UCSD-AML1 (cell line): Measurements from ENCODE around the gene NLGN1.

Experiments
- DNase-seq: peaks from one replicate; lab custom pipeline; 2025; ENCODE audit not compliant: unreplicated experiment; lab: John Stamatoyannopoulos, UW

Gene NLGN1

DNA sequence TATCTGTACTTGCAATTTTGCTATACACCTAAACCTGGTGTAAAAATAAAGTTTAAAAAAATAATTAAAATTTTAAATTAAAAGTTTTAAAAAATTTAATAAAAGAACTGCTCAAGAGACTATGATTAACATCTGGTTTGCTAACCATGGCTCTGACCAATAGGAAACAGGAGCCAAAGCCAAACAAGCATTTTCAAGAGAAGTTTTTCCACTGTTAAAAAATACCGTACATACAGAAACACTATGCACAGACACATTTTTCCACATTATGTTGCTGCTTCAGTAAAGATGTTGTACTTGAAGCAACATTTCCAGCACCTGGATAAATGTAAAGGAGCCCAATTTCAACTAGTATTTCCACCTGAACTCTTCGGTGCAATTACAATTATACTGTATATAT lies 917.7 kb downstream of the NLGN1 start:
- DNase-seq: no peak

DNA sequence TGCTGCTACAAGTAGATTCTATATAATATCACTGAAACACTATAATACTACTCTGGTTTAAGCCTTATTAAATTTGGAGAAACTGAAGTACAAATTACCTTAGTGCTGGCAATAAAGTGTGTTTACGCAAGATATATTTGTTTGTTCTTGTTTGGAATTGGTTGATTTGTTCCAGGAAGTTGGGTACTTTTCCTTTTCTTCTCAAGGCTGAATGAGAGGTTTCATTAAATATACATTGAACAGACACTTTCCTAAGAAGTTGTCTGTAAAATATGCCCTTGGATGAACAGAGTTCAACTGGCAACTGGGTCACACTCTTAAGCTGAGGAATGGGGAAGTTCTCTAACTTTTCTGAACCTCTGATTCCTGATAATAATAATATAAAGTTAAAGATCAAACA lies 919.5 kb downstream of the NLGN1 start:
- no peak for DNase-seq

DNA sequence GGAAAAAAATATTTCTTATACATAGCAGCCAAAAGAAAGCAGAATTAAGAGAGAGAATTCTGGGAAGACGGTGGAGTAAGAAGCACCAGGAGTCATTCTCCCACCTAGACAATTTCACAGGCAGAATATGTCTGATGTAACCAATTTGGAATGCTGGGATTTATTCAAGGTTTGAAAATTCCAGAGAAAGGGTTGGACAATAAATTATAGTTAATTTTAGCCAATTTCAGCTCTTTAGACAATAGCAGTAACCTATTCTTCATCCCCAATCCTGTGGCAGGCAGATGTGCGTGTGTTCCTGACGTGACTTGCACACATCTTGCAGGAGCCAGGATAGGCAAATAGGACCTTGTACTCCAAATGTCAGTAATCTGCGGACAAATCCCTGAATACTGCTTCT lies 920.6 kb downstream of the NLGN1 start:
- DNase-seq: no peak

DNA sequence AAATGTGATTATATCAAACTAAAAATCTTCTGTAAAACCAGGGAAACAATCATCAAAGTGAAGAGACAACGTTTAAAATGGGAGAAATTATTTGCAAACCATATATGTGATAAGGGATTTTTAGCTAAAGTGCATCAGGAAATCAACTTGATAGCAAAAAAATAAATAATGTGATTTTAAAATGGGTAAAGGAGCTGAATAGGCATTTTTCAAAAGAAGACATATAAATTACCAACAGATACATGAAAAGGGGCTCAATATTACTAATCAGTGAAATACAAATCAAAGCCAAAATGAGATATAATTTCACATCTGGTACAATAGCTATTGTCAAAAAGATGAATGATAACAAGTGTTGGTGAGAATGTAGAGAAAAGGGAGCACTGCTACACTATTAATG lies 924.0 kb downstream of the NLGN1 start:
- no peak for DNase-seq

DNA sequence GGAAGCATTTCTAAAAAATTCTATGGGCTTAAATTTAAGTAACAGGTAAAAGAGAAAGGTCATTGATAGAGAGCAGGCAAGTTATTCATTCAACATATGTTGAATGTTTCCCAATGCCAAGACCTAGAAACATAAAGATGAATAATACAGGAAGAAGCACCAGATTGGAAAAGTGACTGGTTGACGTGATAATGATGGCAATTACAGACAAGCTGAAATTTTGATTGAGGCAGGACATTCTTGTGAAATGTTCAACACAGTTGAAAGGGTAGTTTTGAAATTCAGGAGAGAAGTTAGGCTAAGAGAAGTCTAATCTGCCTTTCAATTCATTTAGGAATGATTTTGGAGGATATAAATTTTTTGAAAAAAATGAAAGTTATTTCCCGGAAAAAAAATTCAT lies 925.2 kb downstream of the NLGN1 start:
- no peak for DNase-seq

DNA sequence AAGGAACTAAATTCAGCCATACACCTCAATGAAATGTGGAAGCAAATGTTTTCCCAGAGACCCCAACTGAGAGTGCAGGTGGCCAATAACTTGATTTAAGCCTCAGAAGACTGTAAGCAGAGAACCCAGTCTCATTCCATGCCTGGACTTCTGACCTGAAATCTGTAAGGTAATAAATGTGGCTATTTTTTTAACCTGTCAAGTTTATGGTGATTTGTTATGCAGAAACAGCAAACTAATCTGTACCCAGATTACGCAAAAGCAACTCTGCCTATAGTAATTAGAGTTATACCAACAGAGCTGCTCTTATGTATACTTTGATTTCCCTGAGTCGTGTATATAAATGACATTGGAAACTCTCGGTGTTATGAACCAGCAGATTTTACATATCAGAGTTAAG lies 927.6 kb downstream of the NLGN1 start:
- no peak for DNase-seq

DNA sequence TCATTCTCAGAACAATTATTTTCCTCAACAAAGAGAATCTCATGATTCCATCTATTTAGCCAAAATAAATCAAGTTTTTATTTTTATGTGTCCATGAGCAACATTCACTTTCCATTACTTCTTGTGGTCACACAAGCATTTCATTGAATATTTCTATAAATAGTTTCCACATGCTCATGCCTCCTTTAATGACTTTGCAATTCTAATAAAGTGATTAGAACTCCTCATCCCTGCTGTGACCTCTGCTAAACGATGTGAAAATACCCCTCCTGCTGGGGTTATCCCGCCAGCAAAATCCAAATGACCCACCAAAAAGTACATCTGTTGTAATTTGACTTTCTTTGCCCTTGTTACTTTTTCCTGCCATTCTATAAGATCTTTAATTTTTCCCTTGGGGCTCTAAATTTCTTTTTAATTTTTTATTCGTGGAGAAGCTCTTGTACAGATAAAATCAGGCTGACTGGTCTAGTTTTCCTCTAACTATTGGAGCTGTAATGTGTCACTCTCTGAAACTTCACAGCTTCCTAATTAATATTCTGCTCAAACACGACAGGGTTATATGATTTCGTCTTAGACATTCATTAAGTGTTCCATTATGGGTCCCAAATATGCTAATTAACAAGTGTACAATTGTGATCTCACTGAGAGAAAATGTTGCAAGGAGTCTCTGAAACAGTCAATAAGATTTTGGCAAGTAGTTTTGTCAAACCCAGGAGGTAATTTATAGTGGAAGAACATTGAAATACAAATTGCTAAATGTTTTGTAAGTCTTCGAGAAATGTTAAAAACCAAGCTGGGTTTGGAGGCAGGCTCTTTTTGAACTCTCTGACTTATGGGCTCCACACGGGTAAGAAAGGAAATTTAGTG lies 928.5 kb downstream of the NLGN1 start:
- no peak for DNase-seq

DNA sequence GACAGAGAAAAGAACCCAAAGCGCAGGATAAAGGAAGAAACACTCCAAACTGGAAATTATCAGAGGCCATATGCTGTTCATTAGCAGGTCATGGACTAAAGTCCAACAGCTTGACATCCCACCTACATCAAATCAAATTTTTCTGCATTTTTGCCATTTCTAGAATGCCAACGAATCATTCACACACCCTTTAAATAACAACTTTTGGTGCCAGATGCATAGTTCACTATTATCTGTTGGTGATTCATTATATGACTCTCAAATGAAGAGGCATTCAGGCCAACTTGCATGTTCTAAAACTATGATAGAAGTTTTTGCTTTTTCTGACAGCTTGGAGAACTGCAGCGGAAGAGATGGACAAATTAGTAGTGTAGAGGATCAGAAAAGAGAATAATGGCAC lies 931.8 kb downstream of the NLGN1 start:
- no peak for DNase-seq

DNA sequence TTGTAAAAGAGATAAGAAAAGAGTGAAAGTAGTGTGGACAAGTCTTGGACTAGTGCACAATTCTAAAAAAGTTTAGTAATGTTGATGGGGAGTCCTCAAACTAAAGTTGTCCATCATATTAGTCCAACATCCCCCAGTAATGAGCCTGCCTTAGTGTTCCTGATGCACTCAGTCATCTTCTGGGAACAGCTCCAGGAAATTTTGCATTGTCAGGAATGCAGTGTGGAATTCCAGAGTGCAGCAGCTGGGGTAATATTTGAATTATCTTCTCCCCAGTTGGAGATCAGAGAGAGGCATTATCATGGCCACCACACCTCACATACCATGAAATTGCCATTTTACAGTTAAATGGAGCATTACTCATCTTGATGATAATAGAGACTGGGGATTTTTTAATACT lies 932.8 kb downstream of the NLGN1 start:
- no peak for DNase-seq

DNA sequence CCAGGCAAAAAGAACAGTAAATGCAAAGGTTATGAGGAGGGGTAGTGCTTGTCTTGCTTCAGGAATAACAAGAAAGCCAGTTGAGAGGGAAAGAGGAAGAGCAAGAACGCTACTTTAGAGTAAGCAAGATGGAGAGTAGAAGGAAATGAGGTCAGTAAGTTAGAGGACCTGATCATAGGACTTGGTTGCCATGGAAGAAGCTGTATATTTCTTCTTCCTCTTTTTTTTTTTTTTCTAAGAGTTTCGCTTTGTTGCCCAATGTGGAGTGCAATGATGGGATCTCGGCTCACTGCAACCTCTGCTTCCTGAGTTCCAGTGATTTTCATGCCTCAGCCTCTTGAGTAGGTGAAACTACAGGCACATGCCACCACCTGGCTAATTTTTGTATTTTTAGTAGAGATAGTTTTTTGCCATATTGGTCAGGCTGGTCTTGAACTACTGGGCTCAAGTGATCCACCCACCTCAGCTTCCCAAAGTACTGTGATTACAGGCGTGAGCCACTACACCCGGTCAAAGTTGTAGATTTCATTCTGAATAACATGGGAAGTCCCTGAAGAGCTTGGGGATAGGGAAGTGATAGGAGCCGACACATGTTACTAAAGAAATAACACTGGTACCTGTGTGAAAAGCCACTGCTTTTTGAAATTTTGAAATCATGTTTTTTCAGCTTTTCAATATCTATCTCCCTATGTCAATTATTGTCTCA lies 933.7 kb downstream of the NLGN1 start:
- DNase-seq: no peak

DNA sequence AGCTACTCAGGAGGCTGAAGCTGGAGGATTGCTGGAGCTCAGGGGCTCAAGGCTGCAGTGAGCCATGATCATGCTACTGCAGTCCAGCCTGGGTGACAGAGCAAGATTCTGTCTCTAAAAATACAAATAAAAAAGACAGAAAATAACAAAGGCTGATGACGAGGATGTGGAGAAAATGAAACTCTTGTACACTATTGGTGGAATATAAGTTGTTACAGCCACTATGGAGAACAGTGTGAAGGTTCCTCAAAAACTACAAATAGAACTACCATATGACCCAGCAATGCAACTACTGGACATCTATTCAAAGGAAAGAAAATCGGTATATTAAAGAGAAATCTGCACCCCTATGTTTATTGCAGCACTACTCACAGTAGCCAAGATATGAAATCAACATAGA lies 934.8 kb downstream of the NLGN1 start:
- DNase-seq: no peak

DNA sequence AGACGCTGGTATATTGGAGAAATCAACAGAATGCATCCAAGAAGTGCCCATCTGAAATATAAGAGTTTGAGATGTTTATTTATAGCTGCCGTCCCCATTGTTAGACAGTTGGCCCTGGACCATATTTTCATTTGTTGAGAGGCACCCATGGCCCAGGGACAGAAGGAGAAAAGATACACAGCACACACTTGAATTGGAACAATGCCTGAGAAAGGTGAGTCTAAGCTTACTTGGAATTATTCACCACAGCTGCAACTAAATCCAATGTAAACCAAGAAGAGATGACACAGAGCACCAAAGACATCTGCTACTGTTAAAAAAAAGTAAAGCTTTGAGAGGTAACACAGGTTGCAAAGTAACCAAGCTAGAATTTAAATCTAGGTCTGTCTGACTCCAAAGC lies 936.1 kb downstream of the NLGN1 start:
- DNase-seq: no peak

DNA sequence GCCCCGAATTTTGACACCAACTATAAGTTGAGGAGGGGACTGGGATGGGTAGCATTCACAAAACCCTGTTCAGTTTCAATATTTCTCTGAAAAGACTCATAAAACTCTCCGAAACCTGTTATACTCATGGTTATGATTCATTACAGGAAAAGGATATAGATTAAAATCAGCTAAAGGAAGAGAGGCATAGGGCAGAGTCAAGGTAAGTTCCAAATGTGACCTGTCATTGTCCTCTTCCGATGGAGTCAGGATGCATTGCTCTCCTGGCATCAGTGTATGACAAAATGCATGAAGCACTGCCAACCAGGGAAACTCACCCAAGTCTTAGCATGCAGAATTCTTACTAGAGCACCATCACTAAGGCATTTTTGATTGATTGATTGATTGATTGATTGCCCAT lies 936.6 kb downstream of the NLGN1 start:
- no peak for DNase-seq

DNA sequence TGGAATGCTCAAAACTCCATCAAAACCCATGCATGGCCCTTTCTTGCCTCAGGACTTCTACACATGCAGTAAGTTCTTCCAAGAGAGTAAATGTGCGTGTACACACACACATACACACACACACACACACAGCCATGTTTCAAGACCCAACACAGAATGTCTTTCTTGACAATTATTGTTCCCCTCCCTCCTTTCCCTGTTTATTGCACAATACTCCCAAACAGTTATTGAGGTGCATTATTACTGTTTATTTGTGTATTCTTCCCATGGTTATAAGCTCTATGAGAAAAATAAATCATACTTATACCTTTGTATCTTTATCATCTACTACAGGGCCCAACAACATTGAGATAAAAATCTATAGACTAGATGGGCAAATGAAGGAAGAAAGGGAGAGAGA lies 937.8 kb downstream of the NLGN1 start:
- DNase-seq: no peak

DNA sequence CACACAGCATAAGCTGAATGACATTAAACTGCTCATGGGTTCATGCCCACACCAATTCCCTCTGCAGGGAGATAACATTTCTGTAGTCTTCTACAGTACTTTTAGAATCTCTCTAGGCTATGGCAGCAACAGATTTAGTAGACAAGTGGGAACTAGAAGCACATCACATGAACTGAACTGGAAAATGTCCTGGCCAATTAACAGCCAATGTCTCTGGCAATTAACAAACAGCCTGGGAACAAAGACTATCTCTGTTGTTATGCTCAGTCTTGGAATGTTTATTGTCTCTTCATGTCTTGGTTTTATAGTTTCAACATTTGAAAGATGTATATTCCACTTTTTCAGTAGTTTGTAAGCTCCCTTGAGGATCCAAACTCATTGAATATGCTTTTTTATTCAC lies 938.4 kb downstream of the NLGN1 start:
- no peak for DNase-seq
